Measurements from ENCODE around the gene LYSMD1.

DNA sequence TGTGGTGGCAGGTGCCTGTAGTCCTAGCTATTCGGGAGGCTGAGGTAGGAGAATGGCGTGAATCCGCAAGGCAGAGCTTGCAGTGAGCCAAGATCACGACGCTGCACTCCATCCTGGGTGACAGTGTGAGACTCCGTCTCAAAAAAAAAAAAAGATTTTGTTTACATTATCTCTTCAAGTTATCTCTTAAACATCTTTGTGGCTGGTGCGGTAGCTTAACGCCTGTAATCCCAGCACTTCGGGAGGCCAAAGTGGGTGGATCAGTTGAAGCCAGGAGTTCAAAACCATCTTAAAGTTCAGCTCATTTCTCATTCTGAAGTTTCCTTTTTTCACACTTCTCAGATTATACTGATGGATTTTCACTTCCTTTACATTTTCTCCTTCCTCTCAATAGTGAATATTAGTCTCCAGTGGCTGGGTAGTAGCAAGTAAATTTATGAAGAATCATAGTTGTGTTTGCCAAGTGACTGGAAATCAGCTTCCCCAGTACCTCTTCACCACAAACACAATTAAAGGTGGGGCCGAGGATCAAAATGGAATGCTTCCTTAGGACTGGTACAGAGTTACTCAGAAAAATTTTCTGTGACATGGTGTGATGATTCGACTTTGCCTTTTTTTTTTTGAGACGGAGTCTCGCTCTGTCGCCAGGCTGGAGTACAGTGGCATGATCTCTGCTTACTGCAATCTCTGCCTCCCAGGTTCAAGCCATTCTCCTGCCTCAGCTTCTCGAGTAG, 46.4 kb upstream of the LYSMD1 start:
- no peak for TF ChIP-seq EZH2phosphoT487 (IDR thresholded peaks at IDR 0.05; ENCODE audit: borderline replicate concordance)
- TF ChIP-seq, protein P1, sequence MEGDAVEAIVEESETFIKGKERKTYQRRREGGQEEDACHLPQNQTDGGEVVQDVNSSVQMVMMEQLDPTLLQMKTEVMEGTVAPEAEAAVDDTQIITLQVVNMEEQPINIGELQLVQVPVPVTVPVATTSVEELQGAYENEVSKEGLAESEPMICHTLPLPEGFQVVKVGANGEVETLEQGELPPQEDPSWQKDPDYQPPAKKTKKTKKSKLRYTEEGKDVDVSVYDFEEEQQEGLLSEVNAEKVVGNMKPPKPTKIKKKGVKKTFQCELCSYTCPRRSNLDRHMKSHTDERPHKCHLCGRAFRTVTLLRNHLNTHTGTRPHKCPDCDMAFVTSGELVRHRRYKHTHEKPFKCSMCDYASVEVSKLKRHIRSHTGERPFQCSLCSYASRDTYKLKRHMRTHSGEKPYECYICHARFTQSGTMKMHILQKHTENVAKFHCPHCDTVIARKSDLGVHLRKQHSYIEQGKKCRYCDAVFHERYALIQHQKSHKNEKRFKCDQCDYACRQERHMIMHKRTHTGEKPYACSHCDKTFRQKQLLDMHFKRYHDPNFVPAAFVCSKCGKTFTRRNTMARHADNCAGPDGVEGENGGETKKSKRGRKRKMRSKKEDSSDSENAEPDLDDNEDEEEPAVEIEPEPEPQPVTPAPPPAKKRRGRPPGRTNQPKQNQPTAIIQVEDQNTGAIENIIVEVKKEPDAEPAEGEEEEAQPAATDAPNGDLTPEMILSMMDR (conservative IDR thresholded peaks at IDR 0.05; ENCODE audit: low read length) = no peak
